Thymus (tissue), 11 donors: ENCODE measurements around the gene RMND5A. TPM values are rescaled to one million over a fixed set of nuclear protein-coding genes. Genes with fewer than 3 reads are reported as not detected.

Source experiments
- DNase-seq, 9 donors: peaks; one replicate each; pipeline ENCODE4 v3.0.0-alpha.2; 2013; ENCODE audit warnings: low spot score in 9 of 9, low read depth in 6 of 9, missing footprints in 1 of 9
- H3K27ac ChIP-seq, 2 donors: one replicate each; pipeline ENCODE4 v1.5.1; 2013; ENCODE audit warnings: control low read depth in 1 of 2, low read depth in 1 of 2, low read length in 1 of 2, mild to moderate bottlenecking in 1 of 2, moderate library complexity in 1 of 2
- H3K27me3 ChIP-seq, 2 donors: one replicate each; pipeline ENCODE4 v1.5.1; 2013; ENCODE audit warnings: low read length in 1 of 2; ENCODE audit not compliant: control insufficient read depth in 2 of 2, insufficient read depth in 1 of 2
- H3K36me3 ChIP-seq, 2 donors: one replicate each; pipeline ENCODE4 v1.5.1; 2013; ENCODE audit warnings: low read length in 1 of 2, mild to moderate bottlenecking in 1 of 2, moderate library complexity in 1 of 2; ENCODE audit not compliant: control insufficient read depth in 2 of 2, insufficient read depth in 2 of 2
- H3K4me1 ChIP-seq, 2 donors: one replicate each; pipeline ENCODE4 v1.5.1; 2013; ENCODE audit warnings: low read length in 2 of 2; ENCODE audit not compliant: control insufficient read depth in 2 of 2, insufficient read depth in 2 of 2
- H3K4me3 ChIP-seq, 2 donors: one replicate each; pipeline ENCODE4 v1.5.1; 2013; ENCODE audit warnings: low read length in 2 of 2, control low read depth in 1 of 2, mild to moderate bottlenecking in 1 of 2
- H3K9me3 ChIP-seq, 2 donors: one replicate each; pipeline ENCODE4 v1.5.1; 2013; ENCODE audit warnings: low read length in 1 of 2, mild to moderate bottlenecking in 1 of 2; ENCODE audit not compliant: control insufficient read depth in 2 of 2, insufficient read depth in 1 of 2
- WGBS: extraction: QIAGEN DNeasy Blood & Tissue Kit; methylation state at CpG from one replicate; pipeline ENCODE4 v1.1.7; 2013; 5-methylcytosine and 5-hydroxymethylcytosine counted together
- polyA plus RNA-seq: library from polyadenylated mRNA; stranded (reverse); fragments of 200-250 nt; gene quantifications from one replicate; pipeline ENCODE4 v1.2.3, GENCODE V29; 2013
- total RNA-seq: library from RNA; stranded (reverse); fragments of 120-200 nt; gene quantifications from one replicate; pipeline ENCODE4 v1.2.4, GENCODE V29; 2013
- donor health status: healthy.

Gene RMND5A
- total and polyA plus RNA-seq, 2 donors: 19.1 to 126 TPM

DNA sequence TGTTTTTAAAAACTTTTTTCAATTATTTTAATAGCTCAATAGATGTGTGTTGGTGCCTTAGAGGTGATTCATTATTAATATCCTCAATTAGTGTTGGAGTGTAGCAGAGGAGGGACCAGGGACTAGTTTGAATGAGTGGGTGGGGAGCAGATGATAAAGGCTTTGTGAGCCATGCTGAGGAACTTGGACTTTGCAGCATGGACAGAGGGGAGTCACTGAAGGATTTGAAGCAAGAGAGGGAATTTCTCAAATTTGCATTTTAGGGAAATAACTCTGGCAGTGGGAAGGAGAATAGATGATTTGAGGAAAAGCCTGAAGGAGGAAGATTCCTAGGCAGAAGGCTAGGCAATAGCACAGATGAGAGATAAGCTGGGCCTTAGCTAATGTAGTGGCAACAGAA is 42.3 kb upstream of the RMND5A start:
- no peak overlapping the region for H3K4me3 ChIP-seq
- DNase-seq: no peak
- no peaks in the 10 kb centered on the region for H3K9me3 ChIP-seq
- no peaks in the 10 kb centered on the region for H3K27me3 ChIP-seq
- H3K4me1 ChIP-seq: no peaks in the 10 kb centered on the region
- H3K27ac ChIP-seq: no peak overlapping the region
- peaks cover 0 to 3% of the 10 kb centered on the region in 2 donors for H3K36me3 ChIP-seq

DNA sequence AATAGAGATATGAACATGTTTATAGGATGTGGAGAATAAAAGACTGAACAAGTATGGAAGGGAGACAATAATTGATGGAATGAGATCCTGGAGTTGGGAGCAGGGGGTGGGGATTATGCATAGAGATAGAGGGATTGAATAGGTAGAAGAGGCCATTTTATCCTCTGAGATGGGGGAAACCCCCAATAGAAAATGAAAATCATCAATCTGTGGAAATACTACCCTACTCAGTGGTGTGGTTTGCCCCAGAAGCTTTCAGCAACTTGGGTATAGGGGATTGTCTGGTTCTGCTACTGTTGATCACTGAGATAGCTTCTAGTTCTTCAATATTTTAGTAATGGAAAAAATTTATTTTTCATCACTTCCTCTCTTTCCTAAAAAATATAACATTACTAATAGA is 41.1 kb upstream of the RMND5A start:
- no peak for DNase-seq
- H3K27ac ChIP-seq: no peak overlapping the region
- no peaks in the 10 kb centered on the region for H3K9me3 ChIP-seq
- no peaks in the 10 kb centered on the region for H3K36me3 ChIP-seq
- no peaks in the 10 kb centered on the region for H3K4me1 ChIP-seq
- H3K27me3 ChIP-seq: no peaks in the 10 kb centered on the region
- no peak overlapping the region for H3K4me3 ChIP-seq

DNA sequence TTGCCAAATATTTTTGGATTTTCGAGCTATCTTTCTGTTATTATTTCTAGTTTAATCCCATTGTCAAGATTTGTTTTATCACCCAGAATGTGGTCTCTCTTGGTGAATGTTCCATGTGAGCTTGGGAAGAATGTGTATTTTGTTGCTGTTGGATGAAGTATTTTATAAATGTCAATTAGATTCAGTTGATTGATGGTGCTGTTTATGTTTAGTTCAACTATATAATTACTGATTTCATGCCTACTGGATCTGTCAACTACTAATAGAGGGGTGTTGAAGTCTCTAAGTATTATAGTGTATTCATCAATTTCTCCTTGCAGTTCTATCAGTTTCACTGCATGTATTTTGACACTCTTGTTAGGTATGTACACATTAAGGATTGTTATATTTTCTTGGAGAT is 34.7 kb upstream of the RMND5A start:
- no peaks in the 10 kb centered on the region for H3K9me3 ChIP-seq
- H3K4me3 ChIP-seq: no peak overlapping the region
- no peak overlapping the region for H3K27ac ChIP-seq
- H3K27me3 ChIP-seq: no peaks in the 10 kb centered on the region
- no peaks in the 10 kb centered on the region for H3K4me1 ChIP-seq
- WGBS: 97% methylated on average over 1 of the region's 1 CpG
- no peak for DNase-seq
- H3K36me3 ChIP-seq: peaks cover 0 to 3% of the 10 kb centered on the region in 2 donors

DNA sequence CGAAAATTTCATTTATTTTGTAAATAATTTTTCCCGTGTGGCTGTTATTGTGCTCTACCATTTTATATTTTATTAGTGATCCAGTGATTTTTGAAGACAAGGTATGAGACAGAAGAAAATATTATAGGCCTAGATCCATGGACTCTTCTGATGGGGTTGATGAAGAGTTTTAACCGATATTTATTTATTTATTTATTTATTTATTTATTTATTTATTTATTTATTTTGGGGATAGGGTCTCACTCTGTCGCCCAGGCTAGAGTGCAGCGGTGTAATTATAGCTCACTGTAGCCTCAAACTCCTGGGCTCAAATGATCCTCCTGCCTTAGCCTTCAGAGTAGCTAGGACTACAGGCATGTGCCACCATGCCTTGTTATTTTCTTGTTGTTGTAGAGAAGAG is 33.6 kb upstream of the RMND5A start:
- H3K4me1 ChIP-seq: no peaks in the 10 kb centered on the region
- no peaks in the 10 kb centered on the region for H3K9me3 ChIP-seq
- peaks cover 0 to 3% of the 10 kb centered on the region in 2 donors for H3K36me3 ChIP-seq
- no peak for DNase-seq
- no peak overlapping the region for H3K4me3 ChIP-seq
- no peaks in the 10 kb centered on the region for H3K27me3 ChIP-seq
- over 99% methylated on average over 5 of the region's 5 CpGs for WGBS
- H3K27ac ChIP-seq: no peak overlapping the region

DNA sequence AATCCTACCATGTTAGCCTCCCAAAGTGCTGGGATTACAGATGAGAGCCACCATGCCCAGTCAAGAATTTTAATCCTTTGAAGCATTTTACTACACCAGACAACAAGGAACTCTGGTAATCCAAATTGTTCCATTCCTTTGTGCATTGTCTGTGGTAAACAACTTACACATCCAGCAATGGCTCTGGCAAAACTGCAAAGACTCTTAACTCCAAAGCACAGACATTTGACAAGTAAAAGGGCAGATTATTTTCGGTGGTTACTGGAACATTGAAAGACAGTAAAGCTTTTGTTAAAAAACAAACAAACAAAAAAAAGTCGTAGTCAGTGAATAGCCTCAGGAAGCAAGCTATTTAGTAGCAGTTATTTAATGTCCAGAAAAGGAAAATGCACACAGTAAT is 33.2 kb upstream of the RMND5A start:
- 95% methylated on average over 2 of the region's 2 CpGs for WGBS
- Histone ChIP-seq H3K4me1 (no peaks in the 10 kb centered on the region), H3K9me3 (no peaks in the 10 kb centered on the region), H3K27me3 (no peaks in the 10 kb centered on the region), H3K27ac (no peak overlapping the region), H3K4me3 (no peak overlapping the region), H3K36me3 (peaks cover 0 to 3% of the 10 kb centered on the region in 2 donors)
- DNase-seq: no peak

DNA sequence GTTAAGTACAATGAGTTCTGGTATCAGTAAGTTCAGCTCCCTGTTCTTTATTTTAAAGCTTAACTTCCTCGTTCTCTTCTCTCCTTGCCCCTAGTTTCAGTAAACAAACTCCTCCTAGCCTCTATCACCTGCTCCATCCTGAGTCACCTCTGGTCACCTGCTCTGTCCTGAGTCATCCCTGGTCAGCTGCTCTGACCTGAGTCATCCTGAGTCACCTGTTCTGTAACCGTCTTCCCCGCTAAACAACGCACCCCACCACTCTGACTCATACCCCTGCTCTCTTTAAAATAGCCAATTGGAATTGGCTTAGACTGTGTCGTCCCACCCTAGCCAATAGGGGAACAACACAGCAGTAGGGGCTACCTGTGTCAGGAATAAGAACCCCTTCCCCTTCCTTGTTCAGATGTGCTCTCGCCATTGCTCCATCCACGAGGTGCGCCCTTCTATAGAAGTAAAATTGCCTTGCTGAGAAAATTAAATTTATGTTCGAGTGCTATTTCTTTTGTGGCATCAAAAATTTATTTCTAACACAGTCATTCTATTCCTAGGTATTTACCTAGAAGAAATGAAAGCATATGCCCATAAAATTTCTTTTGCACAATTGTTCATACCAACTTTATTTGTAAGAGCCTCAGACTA is 24.9 kb upstream of the RMND5A start:
- 99% methylated on average over 9 of the region's 9 CpGs for WGBS
- Histone ChIP-seq H3K36me3 (no peaks in the 10 kb centered on the region), H3K9me3 (peaks cover 1 to 12% of the 10 kb centered on the region in 2 donors), H3K4me1 (no peaks in the 10 kb centered on the region), H3K4me3 (no peak overlapping the region), H3K27ac (no peak overlapping the region), H3K27me3 (no peaks in the 10 kb centered on the region)
- DNase-seq: no peak

DNA sequence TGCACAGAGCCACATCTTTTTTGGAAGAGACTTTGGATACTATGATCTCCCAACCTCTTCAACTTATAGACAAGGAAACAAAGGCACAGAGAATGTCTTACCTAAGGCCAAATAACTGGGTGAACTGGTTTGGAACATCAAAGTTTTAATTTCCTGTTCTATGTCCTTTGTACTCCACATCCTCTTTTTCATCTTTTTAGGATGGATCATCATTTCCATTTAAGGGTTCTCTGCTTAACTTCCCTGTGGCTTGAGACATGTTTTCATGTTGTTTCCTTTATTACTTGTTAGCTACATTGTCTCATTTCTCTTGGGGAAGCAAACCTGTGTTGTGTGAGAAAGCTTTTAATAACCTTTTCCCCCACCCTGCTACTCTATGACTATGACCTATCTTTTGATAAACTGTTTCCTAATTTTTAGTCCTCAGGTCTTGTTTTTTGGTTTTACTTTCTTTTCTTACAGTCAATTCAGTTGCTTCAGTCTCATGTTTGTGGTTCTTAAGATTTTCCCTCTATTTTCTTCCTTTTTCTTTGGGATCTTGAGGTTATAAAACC is 22.5 kb upstream of the RMND5A start:
- no peak for DNase-seq
- Histone ChIP-seq H3K27ac (no peak overlapping the region), H3K27me3 (no peaks in the 10 kb centered on the region), H3K36me3 (no peaks in the 10 kb centered on the region), H3K9me3 (peaks cover 1 to 9% of the 10 kb centered on the region in 2 donors), H3K4me3 (no peak overlapping the region), H3K4me1 (no peaks in the 10 kb centered on the region)

DNA sequence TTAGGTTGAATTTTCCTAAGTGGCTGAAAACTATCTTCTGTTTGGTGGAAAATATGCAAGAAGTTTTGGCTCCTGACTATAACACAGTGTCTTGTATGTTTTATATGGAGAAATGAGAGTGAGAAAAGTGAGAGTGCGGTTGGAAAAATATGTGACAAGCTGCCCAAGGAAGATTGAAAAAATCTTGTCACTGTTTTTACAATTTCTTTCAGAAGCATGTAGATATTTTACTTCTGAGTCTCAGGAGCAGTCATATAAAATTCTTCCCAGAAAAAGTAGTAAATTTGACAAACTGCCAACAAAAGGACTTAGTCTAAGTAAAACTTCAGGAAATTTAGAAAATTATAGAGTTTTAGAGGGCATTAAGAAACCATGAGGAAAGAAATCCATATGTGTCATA is 19.4 kb upstream of the RMND5A start:
- WGBS: 100% methylated on average over 1 of the region's 1 CpG
- no peaks in the 10 kb centered on the region for H3K36me3 ChIP-seq

DNA sequence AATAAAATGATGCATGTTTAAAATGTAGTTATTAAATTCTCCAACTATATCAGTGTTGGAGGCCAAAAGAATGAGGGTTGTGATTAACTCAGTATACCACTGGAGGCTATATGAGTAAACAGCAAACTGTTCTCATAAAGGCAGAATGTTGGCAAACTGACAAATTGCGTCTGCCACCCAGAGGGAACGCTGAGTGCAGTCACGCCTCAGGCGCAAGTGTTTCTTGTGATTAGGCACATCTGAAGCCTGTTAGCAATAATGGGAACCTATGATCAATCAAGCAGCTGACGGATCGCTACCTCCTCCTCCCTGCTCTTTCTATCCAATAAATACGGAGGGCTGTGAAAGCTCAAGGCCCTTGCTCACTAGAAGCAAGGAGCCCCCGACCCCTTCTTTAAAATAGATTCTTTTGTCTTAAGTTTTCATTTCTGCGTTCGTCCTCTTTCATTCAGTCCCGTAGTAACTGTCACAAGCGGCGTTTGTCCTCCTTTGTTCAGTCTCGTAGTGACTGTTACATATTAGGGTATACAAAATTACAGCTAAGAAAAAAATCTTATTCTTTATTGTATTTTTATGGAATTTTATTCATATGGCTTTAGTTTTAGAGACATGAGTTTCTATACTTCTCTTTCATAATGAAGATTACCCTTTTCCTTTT is 16.3 kb upstream of the RMND5A start:
- DNase-seq: no peak
- Histone ChIP-seq H3K9me3 (no peaks in the 10 kb centered on the region), H3K27me3 (no peaks in the 10 kb centered on the region), H3K4me1 (no peaks in the 10 kb centered on the region), H3K4me3 (no peak overlapping the region), H3K27ac (no peak overlapping the region), H3K36me3 (no peaks in the 10 kb centered on the region)
- WGBS: 95% methylated on average over 14 of the region's 14 CpGs

More for the DNA sequence above, 19.4 kb upstream of the RMND5A start:
- DNase-seq: no peak
- Histone ChIP-seq H3K4me1 (no peaks in the 10 kb centered on the region), H3K9me3 (no peaks in the 10 kb centered on the region), H3K27me3 (no peaks in the 10 kb centered on the region), H3K27ac (no peak overlapping the region), H3K4me3 (no peak overlapping the region)
